NCI-H774 (cell line): Measurements from ENCODE around the gene ZNF341.
"Not testable (repeated sequence)": the region's sequence is repeated elsewhere in the genome, so short reads cannot be mapped to it uniquely, and the experiment has no call there.

Experiments
- DNase-seq: peaks from one replicate; lab custom pipeline; 2025; lab: John Stamatoyannopoulos, UW

Gene ZNF341

GRCh38 chr20:33730946-33731692 lies 677 bp upstream of the ZNF341 start:
- no peak for DNase-seq

- DNase-seq: peak; percentile 96
Observed at GRCh38 chr20:33732166-33732970, 572 bp downstream of the ZNF341 start.

- DNase-seq: no peak
Observed at GRCh38 chr20:33733654-33734576, 2.1 kb downstream of the ZNF341 start.

DNA sequence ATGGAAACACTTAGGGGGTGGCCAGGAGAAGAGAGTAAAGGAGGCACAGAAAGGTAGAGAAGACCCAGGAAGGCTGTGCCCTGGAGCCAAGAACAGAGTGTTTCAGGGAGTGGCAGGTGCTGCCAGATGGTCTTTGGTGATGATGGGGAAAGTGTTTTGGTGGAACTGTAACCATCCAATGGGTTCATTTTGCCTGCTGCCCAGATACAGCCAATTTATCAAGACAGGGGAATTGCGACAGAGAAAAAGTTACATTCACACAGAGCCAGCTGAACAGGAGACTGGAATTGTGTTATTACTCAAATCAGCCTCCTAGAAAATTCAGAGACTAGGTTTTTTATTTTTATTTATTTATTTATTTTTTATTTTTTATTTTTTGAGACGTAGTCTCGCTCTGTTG lies 5.2 kb downstream of the ZNF341 start:
- no peak for DNase-seq

DNA sequence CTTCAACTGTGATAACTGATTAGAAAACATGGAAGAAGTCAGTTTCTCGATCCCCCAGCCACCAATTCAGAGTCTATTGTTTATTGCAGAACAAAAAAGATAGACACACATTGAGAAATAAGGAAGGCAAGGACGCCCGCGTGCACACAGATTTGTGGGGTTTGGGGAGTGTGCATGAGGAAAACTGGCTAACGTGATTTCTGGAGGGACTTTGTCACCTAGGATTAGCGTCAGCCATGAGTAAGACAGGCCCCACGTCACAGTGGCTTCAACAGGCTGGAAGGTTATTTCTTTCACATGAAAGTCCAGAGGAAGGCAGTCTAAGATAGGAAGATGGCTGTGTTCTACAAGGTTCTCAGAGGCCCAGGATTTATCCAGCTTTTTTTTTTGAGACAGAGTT lies 7.7 kb downstream of the ZNF341 start:
- DNase-seq: no peak

DNA sequence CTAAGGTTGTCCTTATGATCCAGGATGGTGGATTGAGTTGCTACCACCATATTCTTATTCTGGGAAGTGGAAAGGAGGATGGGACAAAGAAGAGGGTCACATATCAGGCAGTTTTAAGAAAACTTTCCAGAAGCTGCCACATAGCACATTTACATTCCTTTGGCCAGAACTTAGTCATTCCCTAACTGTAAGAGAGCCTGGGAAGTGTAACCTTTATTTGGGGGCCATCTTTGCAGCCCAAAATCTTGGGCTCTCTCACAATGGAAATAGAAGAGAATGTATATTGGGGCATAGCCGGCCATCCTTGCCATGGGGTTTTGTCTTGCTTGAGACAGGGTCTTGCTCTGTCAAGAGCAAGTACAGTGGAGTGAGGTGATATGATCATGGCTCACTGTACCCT lies 8.4 kb downstream of the ZNF341 start:
- DNase-seq: no peak

- DNase-seq: no peak
Observed at GRCh38 chr20:33744181-33744580, 12.4 kb downstream of the ZNF341 start.

DNA sequence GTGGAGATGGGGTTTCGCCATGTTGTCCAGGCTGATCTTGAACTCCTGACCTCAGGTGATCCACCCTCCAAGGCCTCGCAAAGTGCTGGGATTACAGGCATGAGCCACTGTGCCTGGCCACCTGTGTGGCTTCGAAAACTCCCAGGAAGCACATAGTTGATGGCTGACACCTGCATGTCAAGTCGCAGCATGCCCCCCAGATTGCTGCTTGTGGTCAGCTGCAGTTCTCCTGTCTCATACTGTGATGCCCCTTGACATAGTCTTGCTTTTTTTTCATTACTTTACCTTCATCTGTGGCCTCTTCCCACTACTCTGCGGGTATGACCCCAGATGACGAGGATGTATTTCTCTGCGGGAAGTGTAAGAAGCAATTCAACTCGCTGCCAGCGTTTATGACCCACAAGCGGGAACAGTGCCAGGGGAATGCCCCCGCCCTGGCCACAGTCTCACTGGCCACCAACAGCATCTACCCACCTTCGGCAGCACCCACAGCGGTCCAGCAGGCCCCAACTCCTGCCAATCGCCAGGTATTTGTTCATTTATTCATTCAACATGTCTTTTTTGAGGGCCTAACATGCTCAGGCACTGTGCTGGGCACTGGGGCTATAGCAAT lies 13.1 kb downstream of the ZNF341 start:
- no peak for DNase-seq

DNA sequence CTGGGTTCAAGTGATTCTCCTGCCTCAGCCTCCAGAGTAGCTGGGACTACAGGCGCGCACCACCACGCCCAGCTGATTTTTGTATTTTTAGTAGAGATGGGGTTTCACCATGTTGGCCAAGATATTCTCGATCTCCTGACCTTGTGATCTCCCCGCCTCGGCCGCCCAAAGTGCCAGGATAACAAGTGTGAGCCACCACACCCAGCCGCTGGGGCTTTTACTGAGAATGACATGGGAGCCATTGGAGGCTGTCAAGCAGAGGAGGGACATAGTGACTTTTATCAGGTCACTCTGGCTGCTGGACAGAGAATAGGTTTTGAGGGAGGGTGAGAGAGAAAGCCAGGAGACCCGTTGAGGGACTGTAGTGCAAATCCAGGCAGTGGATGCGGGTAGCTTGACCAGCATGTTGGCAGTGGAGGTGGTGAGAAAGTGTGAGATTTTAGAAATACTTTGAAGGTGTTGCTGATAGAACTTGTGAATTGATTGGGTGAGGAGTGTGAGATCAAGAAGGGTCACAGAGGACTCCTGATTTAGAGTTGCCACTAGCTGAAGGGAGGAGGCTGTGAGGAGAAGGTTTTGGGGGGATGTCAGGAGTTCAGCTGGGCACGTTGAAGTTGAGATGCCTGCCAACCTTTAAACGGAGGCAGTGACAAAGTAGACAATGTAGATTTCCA lies 14.7 kb downstream of the ZNF341 start:
- DNase-seq: no peak

DNA sequence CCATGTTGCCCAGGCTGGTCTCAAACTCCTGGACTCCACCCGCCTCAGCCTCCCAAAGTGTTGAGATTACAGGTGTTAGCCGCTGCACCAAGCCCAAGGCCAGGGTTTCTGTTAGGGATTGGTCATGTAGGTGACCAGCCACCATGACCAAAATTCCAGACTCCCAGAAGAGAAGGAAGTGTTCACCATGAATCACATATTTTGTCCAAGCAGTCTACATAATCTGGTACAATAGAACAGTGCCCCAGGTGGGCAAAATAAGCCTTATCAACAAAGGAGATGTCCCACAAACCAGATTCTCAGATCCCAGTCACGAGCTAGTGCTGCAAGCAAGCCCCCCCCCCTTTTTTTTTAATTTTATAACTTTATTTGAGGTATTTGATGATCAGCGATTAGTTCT lies 20.0 kb downstream of the ZNF341 start:
- no peak for DNase-seq

GRCh38 chr20:33753143-33753542 lies 21.3 kb downstream of the ZNF341 start:
- no peak for DNase-seq

- no peak for DNase-seq
Observed at GRCh38 chr20:33753763-33754162, 22.0 kb downstream of the ZNF341 start.

GRCh38 chr20:33755936-33756490 lies 24.2 kb downstream of the ZNF341 start:
- not testable (repeated sequence) for DNase-seq

DNA sequence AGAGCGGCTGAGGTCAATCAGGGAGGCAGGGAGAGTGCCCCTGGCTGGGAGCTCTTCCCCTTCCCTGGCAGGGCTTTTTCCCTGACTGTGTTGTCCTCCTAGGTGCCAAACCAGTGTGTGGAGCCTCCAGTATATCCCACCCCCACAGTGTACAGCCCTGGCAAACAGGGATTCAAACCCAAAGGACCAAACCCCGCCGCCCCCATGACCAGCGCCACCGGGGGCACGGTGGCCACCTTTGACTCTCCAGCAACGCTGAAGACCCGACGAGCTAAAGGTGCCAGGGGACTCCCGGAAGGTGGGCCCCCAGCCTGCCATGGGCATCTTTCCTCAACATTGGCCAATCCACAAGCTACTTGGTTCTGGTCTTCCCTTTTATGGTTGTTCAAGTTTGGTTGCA lies 25.2 kb downstream of the ZNF341 start:
- DNase-seq: no peak

GRCh38 chr20:33757458-33757857 lies 25.7 kb downstream of the ZNF341 start:
- no peak for DNase-seq

DNA sequence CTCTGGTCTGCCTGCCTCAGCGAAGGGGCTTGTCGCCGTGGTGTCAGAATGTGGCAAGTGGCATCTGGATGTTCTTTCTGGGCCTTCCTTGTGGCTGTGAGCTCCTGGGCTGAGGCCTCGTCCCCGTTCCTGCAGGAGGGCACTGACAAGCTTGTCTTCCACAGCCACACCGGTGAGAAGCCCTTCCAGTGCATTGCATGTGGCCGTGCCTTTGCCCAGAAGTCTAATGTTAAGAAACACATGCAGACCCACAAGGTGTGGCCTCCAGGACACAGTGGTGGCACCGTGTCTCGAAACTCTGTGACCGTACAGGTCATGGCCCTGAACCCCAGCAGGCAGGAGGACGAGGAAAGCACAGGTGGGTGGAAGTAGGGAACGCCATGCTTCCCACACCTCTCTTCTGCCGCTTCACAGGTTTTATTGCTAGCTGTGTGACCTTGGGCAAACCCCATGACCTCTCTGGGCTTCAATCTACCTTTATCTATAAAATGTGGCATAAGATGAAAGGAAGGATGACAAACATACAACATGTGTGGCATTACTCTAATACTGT lies 30.0 kb downstream of the ZNF341 start:
- no peak for DNase-seq

- DNase-seq: no peak
Observed at GRCh38 chr20:33765099-33765498, 33.3 kb downstream of the ZNF341 start.

- no peak for DNase-seq
Observed at GRCh38 chr20:33765592-33765991, 33.8 kb downstream of the ZNF341 start.

- DNase-seq: no peak
Observed at GRCh38 chr20:33766686-33767085, 34.9 kb downstream of the ZNF341 start.

- DNase-seq: no peak
Observed at GRCh38 chr20:33767777-33768138, 36.0 kb downstream of the ZNF341 start.

- DNase-seq: no peak
Observed at GRCh38 chr20:33769043-33769442, 37.2 kb downstream of the ZNF341 start.
